ENCODE data around the gene BCL7A. TPM values are rescaled to one million over a fixed set of nuclear protein-coding genes. Genes with fewer than 3 reads are reported as not detected.
"Not testable (repeated sequence)": the region's sequence is repeated elsewhere in the genome, so short reads cannot be mapped to it uniquely, and the experiment has no call there.

Gene BCL7A
- total RNA-seq, 2 experiments from 2014 or later: 6.2 to 8.1 TPM

- DNase-seq; H3K27me3 Mint-ChIP-seq (ENCODE audit: low read depth); H3K4me3 Mint-ChIP-seq; ATAC-seq; H3K9me3 Mint-ChIP-seq (ENCODE audit: insufficient read depth): not testable (repeated sequence)
- H3K27ac Mint-ChIP-seq: peak overlapping the region; percentile 65
- peaks cover 25% of the 10 kb centered on the region for H3K36me3 Mint-ChIP-seq (ENCODE audit: low read depth)
- ChIA-PET POLR2A (interaction anchor here (1.0 to 1.5 kb wide), 2 partner anchors 23 to 27 kb away, joined by 4 to 5 read pairs; partner anchors contain the start of gene MLXIP), CTCF (interaction anchor here (0.9 to 5.4 kb wide), 5 partner anchors 10 to 51 kb away, joined by 3 to 30 read pairs (median 5); partner anchors contain the start of gene MLXIP)
- peaks cover 68% of the 10 kb centered on the region for H3K4me1 Mint-ChIP-seq (ENCODE audit: low read depth)
Measured at GRCh38 chr12:122105496-122105895, 83.8 kb downstream of the BCL7A start.

- Mint-ChIP-seq H3K4me3 (no peak overlapping the region), H3K9me3 (ENCODE audit: insufficient read depth) (no peaks in the 10 kb centered on the region), H3K27me3 (ENCODE audit: low read depth) (no peaks in the 10 kb centered on the region), H3K27ac (no peak overlapping the region), H3K36me3 (ENCODE audit: low read depth) (peaks cover 22% of the 10 kb centered on the region), H3K4me1 (ENCODE audit: low read depth) (peaks cover 64% of the 10 kb centered on the region)
- CTCF ChIA-PET: interaction anchor here (0.9 to 5.4 kb wide), 7 partner anchors 11 to 52 kb away, joined by 3 to 30 read pairs (median 4); partner anchors contain the start of gene MLXIP
- POLR2A ChIA-PET: no interaction called here
- ATAC-seq (no peak), DNase-seq (no peak)
Measured at GRCh38 chr12:122106843-122107242, 85.2 kb downstream of the BCL7A start.

GRCh38 chr12:122107261-122107660, 85.6 kb downstream of the BCL7A start:
- Mint-ChIP-seq H3K4me1 (ENCODE audit: low read depth) (peaks cover 64% of the 10 kb centered on the region), H3K36me3 (ENCODE audit: low read depth) (peaks cover 21% of the 10 kb centered on the region), H3K4me3 (no peak overlapping the region), H3K9me3 (ENCODE audit: insufficient read depth) (no peaks in the 10 kb centered on the region), H3K27ac (peak overlapping the region; percentile 48), H3K27me3 (ENCODE audit: low read depth) (no peaks in the 10 kb centered on the region)
- no peak for DNase-seq
- CTCF ChIA-PET: interaction anchor here (0.9 to 5.4 kb wide), 7 partner anchors 16 to 53 kb away, joined by 3 to 30 read pairs (median 4); partner anchors contain the start of gene MLXIP
- ATAC-seq: no peak
- POLR2A ChIA-PET: no interaction called here

GRCh38 chr12:122111089-122111641, 89.5 kb downstream of the BCL7A start:
- Mint-ChIP-seq H3K27ac (no peak overlapping the region), H3K4me1 (ENCODE audit: low read depth) (peaks cover 37% of the 10 kb centered on the region), H3K9me3 (ENCODE audit: insufficient read depth) (no peaks in the 10 kb centered on the region), H3K27me3 (ENCODE audit: low read depth) (no peaks in the 10 kb centered on the region), H3K36me3 (ENCODE audit: low read depth) (peaks cover 8% of the 10 kb centered on the region), H3K4me3 (no peak overlapping the region)
- DNase-seq: no peak
- ChIA-PET CTCF (interaction anchor here (1.1 to 2.1 kb wide), 2 partner anchors 10 to 31 kb away, joined by 3 to 5 read pairs; no protein-coding TSS in a partner anchor), POLR2A (no interaction called here)
- ATAC-seq: no peak

Other genes starting within 250 kb of the BCL7A start
- 100 to 1,000 TPM; 145 to 154 TPM for gene RHOF, start 228.2 kb upstream of the BCL7A start, total RNA-seq
- gene SETD1B, start 217.9 kb upstream of the BCL7A start, total RNA-seq: 10 to 100 TPM; 30.0 to 30.9 TPM
- gene HPD, start 163.0 kb upstream of the BCL7A start, total RNA-seq: not detected
- gene PSMD9, start 133.1 kb upstream of the BCL7A start, total RNA-seq: 10 to 100 TPM; 62.3 to 70.6 TPM
- under 1 TPM; 0.70 to 0.82 TPM for gene CFAP251, start 103.3 kb upstream of the BCL7A start, total RNA-seq
- 10 to 100 TPM; 38.8 to 42.7 TPM for gene MLXIP, start 56.9 kb downstream of the BCL7A start, total RNA-seq
- not detected for gene IL31, start 152.3 kb downstream of the BCL7A start, total RNA-seq
- not detected for gene LRRC43, start 161.2 kb downstream of the BCL7A start, total RNA-seq
- gene B3GNT4, start 181.8 kb downstream of the BCL7A start, total RNA-seq: 1 to 10 TPM in 1 of 2 experiments, under 1 TPM in 1; 0.90 to 1.4 TPM
- gene DIABLO, start 204.2 kb downstream of the BCL7A start, total RNA-seq: 10 to 100 TPM; 43.5 to 47.1 TPM
- gene VPS33A, start 244.6 kb downstream of the BCL7A start, total RNA-seq: 10 to 100 TPM; 22.0 to 22.4 TPM

Data from activated CD8-positive, alpha-beta T cell treated with anti-CD3 and anti-CD28 coated beads, Interleukin-2, amount 10 ng/mL, durations not matched to agents 7 days and 5 days (primary cell).